Measurements from ENCODE around the gene PRSS37.

Gene PRSS37

GRCh38 chr7:141842904-141843303 is 1.6 kb upstream of the PRSS37 start:
- H3K27ac ChIP-seq (replicated peaks) = no peak overlapping the region
- DNase-seq (ENCODE audit: low read depth in 1 of 2, low spot score in 1 of 2) = no peak
- H3K4me3 ChIP-seq (replicated peaks; ENCODE audit: insufficient read depth, low read length) = no peak overlapping the region
- TF ChIP-seq GABPA (IDR thresholded peaks at IDR 0.05; ENCODE audit: low read depth) (no peak), CTCF (IDR thresholded peaks at IDR 0.05; ENCODE audit: insufficient read depth, low read length) (no peak), REST (IDR thresholded peaks at IDR 0.05; ENCODE audit: insufficient replicate concordance, low read depth) (no peak), POLR2AphosphoS5 (IDR thresholded peaks at IDR 0.05; ENCODE audit: low read depth) (no peak), SPI1 (IDR thresholded peaks at IDR 0.05; ENCODE audit: borderline replicate concordance, low read depth) (no peak)
- H3K27me3 ChIP-seq (ENCODE audit: insufficient read depth, poor library complexity, severe bottlenecking) = no peaks in the 10 kb centered on the region

GRCh38 chr7:141840708-141841107 is 577 bp downstream of the PRSS37 start:
- Histone ChIP-seq H3K27me3 (ENCODE audit: insufficient read depth, poor library complexity, severe bottlenecking) (no peaks in the 10 kb centered on the region), H3K27ac (replicated peaks) (no peak overlapping the region), H3K4me3 (replicated peaks; ENCODE audit: insufficient read depth, low read length) (no peak overlapping the region)
- TF ChIP-seq POLR2AphosphoS5 (IDR thresholded peaks at IDR 0.05; ENCODE audit: low read depth) (no peak), CTCF (IDR thresholded peaks at IDR 0.05; ENCODE audit: insufficient read depth, low read length) (no peak), REST (IDR thresholded peaks at IDR 0.05; ENCODE audit: insufficient replicate concordance, low read depth) (no peak), SPI1 (IDR thresholded peaks at IDR 0.05; ENCODE audit: borderline replicate concordance, low read depth) (no peak), GABPA (IDR thresholded peaks at IDR 0.05; ENCODE audit: low read depth) (no peak)
- DNase-seq (ENCODE audit: low read depth in 1 of 2, low spot score in 1 of 2) = no peak

- DNase-seq (ENCODE audit: low read depth in 1 of 2, low spot score in 1 of 2) = no peak
- no peak for TF ChIP-seq GABPA (IDR thresholded peaks at IDR 0.05; ENCODE audit: low read depth)
- no peak for TF ChIP-seq POLR2AphosphoS5 (IDR thresholded peaks at IDR 0.05; ENCODE audit: low read depth)
- TF ChIP-seq CTCF (IDR thresholded peaks at IDR 0.05; ENCODE audit: insufficient read depth, low read length) = no peak
- no peak for TF ChIP-seq REST (IDR thresholded peaks at IDR 0.05; ENCODE audit: insufficient replicate concordance, low read depth)
- Histone ChIP-seq H3K27me3 (ENCODE audit: insufficient read depth, poor library complexity, severe bottlenecking) (no peaks in the 10 kb centered on the region), H3K4me3 (replicated peaks; ENCODE audit: insufficient read depth, low read length) (no peak overlapping the region), H3K27ac (replicated peaks) (no peak overlapping the region)
These were observed 2.0 kb downstream of the PRSS37 start for GRCh38 chr7:141839256-141839655.
